HG02610 (cell line): Measurements from ENCODE around the gene TMEM222.

Experiments used
- ATAC-seq: cut with Tn5 transposase; IDR thresholded peaks from one replicate; pipeline ENCODE4 v1.9.1; 2021; ENCODE audit warnings: mild to moderate bottlenecking, moderate library complexity; ENCODE audit not compliant: unreplicated experiment

TMEM222 gene

GRCh38 chr1:27306071-27306470 lies 15.9 kb upstream of the TMEM222 start:
- no peak for ATAC-seq

- no peak for ATAC-seq
Measured at GRCh38 chr1:27306892-27307761, 14.8 kb upstream of the TMEM222 start.

GRCh38 chr1:27307874-27308598 lies 13.9 kb upstream of the TMEM222 start:
- no peak for ATAC-seq

GRCh38 chr1:27314169-27314568 lies 7.8 kb upstream of the TMEM222 start:
- ATAC-seq, result no peak

DNA sequence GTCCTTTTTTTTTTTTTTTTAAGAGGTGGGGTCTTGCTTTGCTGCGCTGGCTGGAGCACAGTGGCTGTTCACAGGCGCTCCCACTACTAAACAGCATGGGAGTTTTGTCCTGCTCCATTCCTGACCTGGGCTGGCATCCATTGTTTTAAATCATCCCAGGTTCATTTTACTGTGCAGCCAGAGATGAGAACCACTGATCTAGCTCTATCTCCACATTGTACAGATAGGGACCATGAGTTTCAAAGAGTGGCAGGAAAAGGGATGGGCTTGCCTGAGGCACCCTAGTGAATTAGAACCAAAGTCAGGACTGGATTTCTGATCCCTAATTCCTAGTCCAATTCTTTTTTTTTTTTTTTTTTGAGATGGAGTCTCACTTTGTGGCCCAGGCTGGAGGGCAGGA lies 7.2 kb upstream of the TMEM222 start:
- no peak for ATAC-seq

DNA sequence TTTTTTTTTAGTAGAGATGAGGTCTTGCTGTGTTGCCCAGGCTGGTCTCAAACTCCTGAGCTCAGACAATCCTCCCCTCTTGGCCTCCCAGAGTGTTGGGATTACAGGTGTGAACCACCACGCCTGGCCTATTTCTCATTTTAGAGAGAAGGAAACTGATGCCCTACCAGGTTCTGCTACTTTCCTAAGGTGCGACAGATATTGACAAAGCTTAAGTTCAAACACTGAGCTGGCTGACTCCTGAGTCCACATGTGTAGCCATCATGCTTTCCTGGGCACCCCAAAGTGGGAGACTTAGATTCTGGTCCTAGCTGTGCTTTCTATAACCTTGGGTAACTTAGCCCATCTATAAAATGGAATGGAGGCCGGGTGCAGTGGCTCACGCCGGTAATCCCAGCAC lies 5.1 kb upstream of the TMEM222 start:
- ATAC-seq, result no peak

DNA sequence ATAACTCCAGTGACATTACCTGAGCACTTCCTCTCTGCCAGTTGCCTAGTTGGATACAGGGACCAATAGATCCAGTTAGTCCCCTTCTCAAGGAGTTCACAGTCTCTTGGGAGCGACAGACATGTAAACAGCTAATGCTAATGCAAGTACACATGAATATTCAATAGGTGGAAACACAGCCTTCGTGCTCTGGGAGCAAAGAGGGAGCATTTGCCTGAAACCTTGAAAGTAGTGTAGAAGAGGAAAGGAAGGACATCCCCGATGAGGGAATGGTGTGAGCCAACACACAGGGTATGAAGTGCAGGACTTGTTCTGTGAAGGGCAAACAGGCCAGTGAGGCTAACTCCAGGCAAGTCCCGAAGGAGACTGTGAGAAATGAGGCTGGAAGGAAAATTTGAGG lies 3.8 kb upstream of the TMEM222 start:
- no peak for ATAC-seq

GRCh38 chr1:27318596-27318995 lies 3.4 kb upstream of the TMEM222 start:
- no peak for ATAC-seq

DNA sequence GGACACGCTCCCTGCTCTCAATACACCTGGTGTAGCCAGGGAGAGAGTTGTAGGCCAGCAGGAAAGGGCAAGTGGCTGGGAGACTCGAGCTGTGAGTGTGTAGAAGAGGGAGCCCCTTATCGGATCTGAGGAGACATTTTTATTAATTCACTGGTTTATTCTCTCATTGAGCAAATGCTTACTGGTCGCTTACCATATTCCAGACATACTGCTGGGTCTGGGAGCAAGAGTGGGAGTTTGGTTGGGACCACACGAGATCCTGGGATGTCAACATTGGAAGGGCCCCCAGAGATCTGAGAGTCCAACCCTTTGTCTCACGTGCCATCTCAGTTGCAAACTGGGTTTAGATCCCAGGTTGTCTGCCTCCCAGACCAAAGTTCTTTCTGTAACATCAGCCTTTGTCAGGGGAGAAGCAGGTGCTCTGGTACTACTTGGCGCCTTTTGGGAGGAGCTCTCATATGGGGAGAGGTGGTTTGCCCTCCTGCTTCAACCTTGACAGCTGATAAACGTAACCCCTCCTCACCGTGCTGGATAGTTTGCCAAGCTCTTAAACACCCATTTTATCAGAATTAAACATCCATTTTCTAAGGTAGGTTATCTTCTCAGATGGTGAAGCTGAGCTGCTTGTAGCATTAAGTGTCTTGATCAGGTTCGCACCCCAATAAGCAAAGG lies 742 bp downstream of the TMEM222 start:
- no peak for ATAC-seq

GRCh38 chr1:27325286-27325685 lies 3.3 kb downstream of the TMEM222 start:
- ATAC-seq, result no peak

- ATAC-seq, result no peak
Measured at GRCh38 chr1:27327964-27328363, 6.0 kb downstream of the TMEM222 start.

GRCh38 chr1:27330786-27331185 lies 8.8 kb downstream of the TMEM222 start:
- no peak for ATAC-seq

- no peak for ATAC-seq
Measured at GRCh38 chr1:27331426-27331825, 9.5 kb downstream of the TMEM222 start.

DNA sequence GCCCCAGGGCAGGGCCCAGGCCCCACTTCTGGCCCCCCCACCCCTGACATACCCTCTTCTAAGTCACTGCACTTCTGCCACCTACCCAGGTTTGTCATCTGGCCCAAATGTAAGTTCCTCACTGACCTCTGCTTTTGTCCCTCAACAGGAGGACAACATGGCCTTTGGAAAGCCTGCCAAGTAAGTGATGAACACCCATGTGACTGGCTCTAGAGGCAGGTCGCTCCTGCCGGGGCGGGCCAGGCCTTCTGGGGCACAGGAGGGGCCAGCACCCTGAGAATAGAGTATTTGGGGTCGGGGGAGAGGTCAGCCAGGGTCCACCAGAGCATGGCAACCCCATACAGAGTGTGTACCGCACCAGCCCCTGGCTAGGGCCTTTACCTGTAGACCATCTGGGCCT lies 10.0 kb downstream of the TMEM222 start:
- no peak for ATAC-seq

GRCh38 chr1:27332536-27333281 lies 10.7 kb downstream of the TMEM222 start:
- no peak for ATAC-seq

- no peak for ATAC-seq
Measured at GRCh38 chr1:27333717-27334279, 11.8 kb downstream of the TMEM222 start.

GRCh38 chr1:27335506-27336422 lies 13.8 kb downstream of the TMEM222 start:
- ATAC-seq, result no peak

DNA sequence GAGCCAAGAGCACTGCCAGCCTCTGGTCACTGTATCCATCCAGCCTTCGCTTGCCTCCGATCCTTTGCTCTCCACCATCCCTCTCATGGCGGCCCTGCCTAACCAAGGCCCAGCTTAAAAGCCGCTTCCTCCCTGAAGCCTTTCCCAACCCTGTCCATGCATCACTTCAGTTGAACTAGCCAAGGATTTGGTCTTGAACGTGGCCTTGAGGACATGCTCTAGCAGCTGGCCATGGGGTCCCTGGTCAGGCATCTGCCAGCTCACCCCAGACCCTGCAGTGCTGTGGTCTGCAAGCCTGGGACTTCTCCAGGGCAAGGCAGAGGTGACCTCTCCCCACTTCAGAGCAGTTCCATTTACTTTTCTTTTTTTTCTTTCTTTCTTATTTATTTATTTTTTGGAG lies 14.8 kb downstream of the TMEM222 start:
- ATAC-seq, result no peak

DNA sequence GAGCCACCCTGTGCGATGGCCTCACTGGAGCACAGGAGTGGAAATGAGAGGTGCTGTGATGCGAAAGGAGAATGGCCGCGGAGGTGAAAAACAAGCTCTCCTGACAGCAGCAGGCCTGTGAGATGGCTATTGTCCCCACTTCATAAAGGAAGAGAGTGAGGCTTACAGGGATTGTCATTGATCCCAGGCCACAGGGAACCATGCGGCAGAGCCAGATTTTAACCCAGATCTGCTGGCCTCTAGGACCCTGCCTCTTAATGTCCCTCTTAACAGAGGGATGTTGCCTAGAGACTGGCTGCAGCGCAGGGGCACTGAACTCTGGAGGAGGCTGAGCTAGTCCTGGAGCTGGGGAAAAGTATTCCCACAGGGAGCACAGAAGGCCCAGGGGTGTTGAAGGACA lies 16.8 kb downstream of the TMEM222 start:
- ATAC-seq, result no peak

- no peak for ATAC-seq
Measured at GRCh38 chr1:27339213-27339612, 17.2 kb downstream of the TMEM222 start.
